Tibial nerve (tissue), 4 donors: ENCODE results near the gene NUDT7. TPM values are rescaled to one million over a fixed set of nuclear protein-coding genes. Genes with fewer than 3 reads are reported as not detected.

Source experiments
- DNase-seq, 2 donors: peaks; one replicate each; pipeline ENCODE4 v3.0.0-alpha.2; 2019; ENCODE audit warnings: low spot score in 2 of 2
- H3K27ac ChIP-seq, 4 donors: fragments of 200-600 bp; sonication (generic) in 3 of 4; one replicate each; pipeline ENCODE4 v1.5.1; 2017 to 2019; ENCODE audit warnings: mild to moderate bottlenecking in 1 of 4
- H3K27me3 ChIP-seq, 2 donors: fragments of 200-600 bp; sonication (generic) in 1 of 2; one replicate each; pipeline versions ENCODE4 v1.5.1 to v1.6.0; 2017 to 2019
- H3K36me3 ChIP-seq, 3 donors: fragments of 200-600 bp; sonication (generic); one replicate each; pipeline ENCODE4 v1.5.1; 2018 to 2019
- H3K4me1 ChIP-seq, 4 donors: fragments of 200-600 bp; sonication (generic) in 3 of 4; one replicate each; pipeline ENCODE4 v1.5.1; 2017 to 2019
- H3K4me3 ChIP-seq, 4 donors: fragments of 200-600 bp; sonication (generic) in 3 of 4; one replicate each; pipeline ENCODE4 v1.5.1; 2017 to 2019; ENCODE audit warnings: mild to moderate bottlenecking in 1 of 4, moderate library complexity in 1 of 4
- H3K9me3 ChIP-seq, 4 donors: fragments of 200-600 bp; sonication (generic) in 3 of 4; one replicate each; pipeline ENCODE4 v1.5.1; 2017 to 2019
- CTCF ChIP-seq, 5 experiments: fragments of 200-600 bp in 3 of 5; fragments of 450-650 bp in 2 of 5; sonication (generic) in 3 of 5; IDR thresholded peaks; one replicate each; pipeline ENCODE4 v1.5.1; 2016 to 2019; ENCODE audit warnings: antibody characterized with exemption in 5 of 5, mild to moderate bottlenecking in 3 of 5, moderate library complexity in 2 of 5
- EP300 ChIP-seq, 2 donors: sonication (generic); formaldehyde crosslinking; IDR thresholded peaks; one replicate each; pipeline ENCODE4 v1.6.1; 2017; ENCODE audit warnings: antibody characterized with exemption in 2 of 2, mild to moderate bottlenecking in 1 of 2
- POLR2A ChIP-seq, 2 donors: fragments of 450-650 bp; IDR thresholded peaks; one replicate each; pipeline ENCODE4 v1.6.1; 2017; ENCODE audit warnings: antibody characterized with exemption in 2 of 2, mild to moderate bottlenecking in 2 of 2, moderate library complexity in 2 of 2
- WGBS, 2 donors: methylation state at CpG; one replicate each; pipeline ENCODE4 v1.1.5; 2018; 5-methylcytosine and 5-hydroxymethylcytosine counted together
- total RNA-seq, 4 donors: library from RNA; depleted of rRNA; stranded (reverse); fragments of >200 nt; gene quantifications; one replicate each; pipeline ENCODE4 v1.1.0, GENCODE V29; 2016

Gene NUDT7
- total RNA-seq, 4 donors from 2014 or later = 4.3 to 22.7 (median 11.6) TPM

GRCh38 chr16:77732241-77732946 is 10.1 kb downstream of the NUDT7 start:
- Histone ChIP-seq H3K9me3 (peaks cover 0 to 6% (median 0%) of the 10 kb centered on the region in 4 donors), H3K27ac (no peak overlapping the region), H3K27me3 (no peaks in the 10 kb centered on the region), H3K4me3 (no peak overlapping the region), H3K36me3 (peaks cover 0 to 55% (median 0%) of the 10 kb centered on the region in 3 donors), H3K4me1 (no peaks in the 10 kb centered on the region)
- no peak for TF ChIP-seq POLR2A (IDR thresholded peaks at IDR 0.05)
- no peak for DNase-seq
- WGBS, 2 donors = 65 to 66% methylated on average over 11 of the region's 11 CpGs

GRCh38 chr16:77736879-77737278 is 14.6 kb downstream of the NUDT7 start:
- Histone ChIP-seq H3K36me3 (peaks cover 0 to 32% (median 0%) of the 10 kb centered on the region in 3 donors), H3K9me3 (peaks cover 0 to 6% (median 0%) of the 10 kb centered on the region in 4 donors), H3K27ac (no peak overlapping the region), H3K4me3 (no peak overlapping the region), H3K27me3 (no peaks in the 10 kb centered on the region), H3K4me1 (no peaks in the 10 kb centered on the region)
- TF ChIP-seq EP300 (IDR thresholded peaks at IDR 0.05) = no peak
- no peak for TF ChIP-seq CTCF (IDR thresholded peaks at IDR 0.05)
- TF ChIP-seq POLR2A (IDR thresholded peaks at IDR 0.05) = no peak
- WGBS, 2 donors = 55 to 71% methylated on average over 1 of the region's 1 CpG
- DNase-seq = no peak

- DNase-seq = no peak
- H3K4me1 ChIP-seq = no peaks in the 10 kb centered on the region
- whole genome bisulfite sequencing, 2 donors = 89% methylated on average over 10 of the region's 10 CpGs
- TF ChIP-seq CTCF (IDR thresholded peaks at IDR 0.05) = no peak
- no peak for TF ChIP-seq EP300 (IDR thresholded peaks at IDR 0.05)
- no peak for TF ChIP-seq POLR2A (IDR thresholded peaks at IDR 0.05)
- H3K4me3 ChIP-seq = no peak overlapping the region
- no peak overlapping the region for H3K27ac ChIP-seq
- peaks cover 0 to 6% (median 0%) of the 10 kb centered on the region in 4 donors for H3K9me3 ChIP-seq
- no peaks in the 10 kb centered on the region for H3K27me3 ChIP-seq
- peaks cover 0 to 21% (median 0%) of the 10 kb centered on the region in 3 donors for H3K36me3 ChIP-seq
Observed at GRCh38 chr16:77738706-77739558, 16.6 kb downstream of the NUDT7 start.

GRCh38 chr16:77739559-77739892 is 17.2 kb downstream of the NUDT7 start:
- DNase-seq = no peak
- no peak for TF ChIP-seq POLR2A (IDR thresholded peaks at IDR 0.05)
- no peak for TF ChIP-seq CTCF (IDR thresholded peaks at IDR 0.05)
- Histone ChIP-seq H3K9me3 (peaks cover 0 to 4% (median 0%) of the 10 kb centered on the region in 4 donors), H3K27ac (no peak overlapping the region), H3K4me3 (no peak overlapping the region), H3K36me3 (peaks cover 0 to 17% (median 0%) of the 10 kb centered on the region in 3 donors), H3K27me3 (no peaks in the 10 kb centered on the region), H3K4me1 (no peaks in the 10 kb centered on the region)
- 60 to 85% methylated on average over 1 of the region's 1 CpG for WGBS, 2 donors

- Histone ChIP-seq H3K9me3 (no peaks in the 10 kb centered on the region), H3K36me3 (peaks cover 0 to 3% (median 0%) of the 10 kb centered on the region in 3 donors), H3K4me1 (no peaks in the 10 kb centered on the region), H3K27ac (no peak overlapping the region), H3K27me3 (no peaks in the 10 kb centered on the region), H3K4me3 (no peak overlapping the region)
- 59 to 74% methylated on average over 4 of the region's 4 CpGs for WGBS, 2 donors
- no peak for DNase-seq
- TF ChIP-seq EP300 (IDR thresholded peaks at IDR 0.05) = no peak
- no peak for TF ChIP-seq POLR2A (IDR thresholded peaks at IDR 0.05)
- TF ChIP-seq CTCF (IDR thresholded peaks at IDR 0.05) = no peak
Observed at GRCh38 chr16:77744141-77744540, 21.8 kb downstream of the NUDT7 start.
